Fibroblast of the aortic adventitia (primary cell): ENCODE results near the gene LDLR. TPM values are rescaled to one million over a fixed set of nuclear protein-coding genes. Genes with fewer than 3 reads are reported as not detected.
"Not testable (repeated sequence)": the region's sequence is repeated elsewhere in the genome, so short reads cannot be mapped to it uniquely, and the experiment has no call there.

Experiments used
- DNase-seq: peaks from one replicate; pipeline ENCODE4 v3.0.0-alpha.2; 2010; ENCODE audit warnings: low read depth
- H3K4me3 ChIP-seq: 2 replicates; pipeline ENCODE4 v1.5.1; 2011; ENCODE audit warnings: low read depth, mild to moderate bottlenecking, control low read depth, low read length, moderate library complexity
- total RNA-seq: library from RNA; depleted of rRNA; stranded (reverse); fragments of >200 nt; gene quantifications from 2 replicates; pipeline ENCODE4 v1.2.3, GENCODE V29; 2012; ENCODE audit warnings: low replicate concordance
- TF ChIP-seq, protein P1 (sequence below): IDR thresholded peaks from 2 replicates; pipeline ENCODE4 v1.5.1; 2011; ENCODE audit warnings: mild to moderate bottlenecking, low read length, control low read depth, inconsistent platforms; ENCODE audit not compliant: insufficient read depth

Gene LDLR
- total RNA-seq, 1 donor: 116 TPM

DNA sequence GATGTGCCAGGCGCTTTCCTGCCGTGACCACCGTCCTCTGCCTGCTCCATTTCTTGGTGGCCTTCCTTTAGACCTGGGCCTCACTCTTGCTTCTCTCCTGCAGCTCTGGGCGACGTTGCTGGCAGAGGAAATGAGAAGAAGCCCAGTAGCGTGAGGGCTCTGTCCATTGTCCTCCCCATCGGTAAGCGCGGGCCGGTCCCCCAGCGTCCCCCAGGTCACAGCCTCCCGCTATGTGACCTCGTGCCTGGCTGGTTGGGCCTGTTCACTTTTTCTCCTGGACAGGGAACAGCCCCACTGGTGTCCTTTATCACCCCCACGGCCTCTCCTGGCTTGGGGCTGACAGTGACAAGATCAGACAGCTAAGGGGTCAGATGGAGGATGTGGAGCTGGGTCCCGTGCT is 38.6 kb downstream of the LDLR start:
- TF ChIP-seq, protein P1, sequence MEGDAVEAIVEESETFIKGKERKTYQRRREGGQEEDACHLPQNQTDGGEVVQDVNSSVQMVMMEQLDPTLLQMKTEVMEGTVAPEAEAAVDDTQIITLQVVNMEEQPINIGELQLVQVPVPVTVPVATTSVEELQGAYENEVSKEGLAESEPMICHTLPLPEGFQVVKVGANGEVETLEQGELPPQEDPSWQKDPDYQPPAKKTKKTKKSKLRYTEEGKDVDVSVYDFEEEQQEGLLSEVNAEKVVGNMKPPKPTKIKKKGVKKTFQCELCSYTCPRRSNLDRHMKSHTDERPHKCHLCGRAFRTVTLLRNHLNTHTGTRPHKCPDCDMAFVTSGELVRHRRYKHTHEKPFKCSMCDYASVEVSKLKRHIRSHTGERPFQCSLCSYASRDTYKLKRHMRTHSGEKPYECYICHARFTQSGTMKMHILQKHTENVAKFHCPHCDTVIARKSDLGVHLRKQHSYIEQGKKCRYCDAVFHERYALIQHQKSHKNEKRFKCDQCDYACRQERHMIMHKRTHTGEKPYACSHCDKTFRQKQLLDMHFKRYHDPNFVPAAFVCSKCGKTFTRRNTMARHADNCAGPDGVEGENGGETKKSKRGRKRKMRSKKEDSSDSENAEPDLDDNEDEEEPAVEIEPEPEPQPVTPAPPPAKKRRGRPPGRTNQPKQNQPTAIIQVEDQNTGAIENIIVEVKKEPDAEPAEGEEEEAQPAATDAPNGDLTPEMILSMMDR: no peak
- H3K4me3 ChIP-seq: no peak overlapping the region
- DNase-seq: no peak

DNA sequence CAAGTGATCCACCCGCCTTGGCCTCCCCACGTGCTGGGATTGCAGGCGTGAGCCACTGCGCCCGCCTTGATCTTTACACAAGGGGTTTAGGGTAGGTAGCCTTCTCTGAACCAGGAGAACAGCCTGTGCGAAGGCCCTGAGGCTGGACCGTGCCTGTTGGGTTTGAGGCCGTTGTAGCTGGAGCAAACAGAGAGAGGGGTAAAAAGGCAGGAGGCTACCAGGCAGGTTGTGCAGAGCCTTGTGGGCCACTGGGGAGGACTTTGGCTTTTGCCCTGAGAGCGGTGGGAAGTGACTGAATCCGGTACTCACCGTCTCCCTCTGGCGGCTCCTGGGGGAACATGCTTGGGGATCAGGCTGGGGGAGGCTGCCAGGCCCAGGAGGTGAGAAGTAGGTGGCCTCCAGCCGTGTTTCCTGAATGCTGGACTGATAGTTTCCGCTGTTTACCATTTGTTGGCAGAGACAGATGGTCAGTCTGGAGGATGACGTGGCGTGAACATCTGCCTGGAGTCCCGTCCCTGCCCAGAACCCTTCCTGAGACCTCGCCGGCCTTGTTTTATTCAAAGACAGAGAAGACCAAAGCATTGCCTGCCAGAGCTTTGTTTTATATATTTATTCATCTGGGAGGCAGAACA is 41.7 kb downstream of the LDLR start:
- TF ChIP-seq, protein P1: peak; percentile 95
- H3K4me3 ChIP-seq: no peak overlapping the region
- peak; percentile 63 for DNase-seq

DNA sequence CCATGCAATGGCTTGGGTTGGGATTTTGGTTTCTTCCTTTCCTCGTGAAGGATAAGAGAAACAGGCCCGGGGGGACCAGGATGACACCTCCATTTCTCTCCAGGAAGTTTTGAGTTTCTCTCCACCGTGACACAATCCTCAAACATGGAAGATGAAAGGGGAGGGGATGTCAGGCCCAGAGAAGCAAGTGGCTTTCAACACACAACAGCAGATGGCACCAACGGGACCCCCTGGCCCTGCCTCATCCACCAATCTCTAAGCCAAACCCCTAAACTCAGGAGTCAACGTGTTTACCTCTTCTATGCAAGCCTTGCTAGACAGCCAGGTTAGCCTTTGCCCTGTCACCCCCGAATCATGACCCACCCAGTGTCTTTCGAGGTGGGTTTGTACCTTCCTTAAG is 42.2 kb downstream of the LDLR start:
- no peak overlapping the region for H3K4me3 ChIP-seq
- DNase-seq: no peak
- TF ChIP-seq, protein P1: no peak

DNA sequence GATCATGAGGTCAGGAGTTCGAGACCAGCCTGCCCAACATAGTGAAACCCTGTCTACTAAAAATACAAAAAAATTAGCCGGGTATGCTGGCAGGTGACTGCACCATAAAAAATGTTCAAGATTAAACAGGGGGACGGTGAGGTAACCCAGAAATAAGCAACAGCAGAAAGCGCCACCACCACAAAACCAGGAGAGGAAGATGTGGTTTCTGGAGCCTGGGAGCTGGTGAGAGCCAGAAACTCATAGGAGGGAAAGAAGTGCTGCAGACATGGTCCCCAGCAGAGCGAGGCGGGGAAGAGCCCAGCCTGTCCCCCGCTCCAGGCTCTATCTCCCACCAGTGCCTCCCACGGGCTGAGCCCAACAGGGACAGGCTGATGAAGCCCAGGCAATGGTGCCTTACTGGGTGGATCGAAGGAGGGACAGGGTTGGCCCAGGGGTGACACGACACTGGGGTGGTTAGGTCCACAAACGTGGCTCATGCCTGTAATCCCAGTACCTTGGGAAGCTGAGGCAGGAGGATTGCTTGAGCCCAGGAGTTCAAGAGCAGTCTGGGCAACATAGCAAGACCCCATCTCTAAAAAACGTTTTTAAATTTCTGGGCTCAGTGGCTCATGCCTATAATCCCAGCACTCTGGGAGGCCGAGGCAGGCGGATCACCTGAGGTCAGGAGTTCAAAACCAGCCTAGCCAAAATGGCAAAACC is 47.3 kb downstream of the LDLR start:
- no peak overlapping the region for H3K4me3 ChIP-seq
- DNase-seq: no peak
- TF ChIP-seq, protein P1: no peak

DNA sequence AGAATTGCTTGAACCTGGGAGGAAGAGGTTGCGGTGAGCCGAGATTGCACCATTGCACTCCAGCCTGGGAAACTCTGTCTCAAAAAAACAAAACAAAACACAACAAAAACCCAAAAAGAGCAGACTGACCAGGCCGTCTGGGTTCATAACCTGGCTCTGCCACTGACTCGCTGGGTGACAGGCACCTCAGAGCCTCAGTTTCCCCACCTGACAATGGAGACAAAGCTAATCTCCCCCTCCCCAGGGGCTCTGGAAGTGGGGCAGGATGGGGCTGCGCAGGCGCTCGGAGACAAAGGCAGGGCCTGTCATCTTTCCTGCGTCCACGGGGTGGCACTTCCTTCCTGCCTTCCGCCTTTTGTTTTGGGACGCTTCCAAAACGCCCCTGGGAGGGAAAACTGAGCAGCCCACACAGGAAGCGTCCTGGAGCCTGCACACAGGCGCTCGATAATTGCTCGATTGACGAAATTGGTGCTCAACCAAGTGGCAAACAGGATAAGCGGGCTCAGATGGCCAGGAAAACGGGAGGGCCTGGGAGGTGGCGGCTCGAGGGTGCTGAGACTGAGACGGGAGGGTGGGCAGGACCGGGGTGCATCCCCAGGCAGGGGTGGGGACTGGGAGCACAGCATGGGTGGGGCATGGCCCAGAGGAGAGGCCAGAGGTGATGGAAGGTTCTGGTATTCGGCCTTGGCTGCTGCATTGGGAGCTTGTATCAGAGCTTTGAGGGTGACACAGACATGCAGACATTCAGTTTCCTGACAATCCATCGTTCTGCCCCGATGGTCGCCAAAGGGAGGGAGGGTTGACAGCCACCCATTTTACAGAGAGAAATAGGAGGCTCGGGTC is 48.5 kb downstream of the LDLR start:
- TF ChIP-seq, protein P1: peak; percentile 88
- peak; percentile 95 for DNase-seq
- peak overlapping the region; percentile 22 for H3K4me3 ChIP-seq

DNA sequence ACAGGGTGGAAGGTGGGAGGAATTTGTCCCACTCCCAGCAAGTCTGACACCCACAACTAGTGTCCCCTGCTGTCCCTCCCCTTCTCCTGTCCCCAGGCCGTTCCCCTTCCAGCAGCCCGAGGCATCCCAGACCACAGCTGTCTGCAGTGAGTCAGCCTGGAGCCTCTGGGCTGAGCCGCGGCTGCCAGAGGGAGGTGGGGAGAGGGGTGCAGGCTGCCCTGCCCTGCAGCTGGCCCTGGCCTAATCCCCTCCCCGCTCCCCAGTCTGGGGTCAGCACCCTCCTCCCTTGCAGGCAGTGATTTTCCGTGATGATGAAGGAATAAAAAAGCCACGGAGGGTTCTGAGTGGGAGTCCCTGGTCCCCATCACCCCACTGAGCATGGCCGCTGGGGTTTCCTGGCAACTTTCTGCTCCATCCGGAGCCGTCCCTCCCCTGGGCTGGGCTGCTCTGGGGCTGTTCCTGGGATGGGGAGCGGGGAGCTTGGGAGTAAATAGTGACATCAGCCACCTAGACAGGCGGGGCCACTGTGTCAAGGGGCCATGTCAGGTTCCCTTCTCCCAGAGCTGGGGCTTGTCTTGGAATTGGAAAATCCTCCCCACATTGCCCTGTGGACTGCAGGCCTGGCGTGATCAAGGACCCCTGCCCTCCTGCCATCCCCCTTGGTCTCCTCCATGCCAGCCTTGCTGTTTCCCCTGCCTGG is 49.5 kb downstream of the LDLR start:
- peak; percentile 77 for DNase-seq
- peak overlapping the region; percentile 35 for H3K4me3 ChIP-seq
- TF ChIP-seq, protein P1: no peak

DNA sequence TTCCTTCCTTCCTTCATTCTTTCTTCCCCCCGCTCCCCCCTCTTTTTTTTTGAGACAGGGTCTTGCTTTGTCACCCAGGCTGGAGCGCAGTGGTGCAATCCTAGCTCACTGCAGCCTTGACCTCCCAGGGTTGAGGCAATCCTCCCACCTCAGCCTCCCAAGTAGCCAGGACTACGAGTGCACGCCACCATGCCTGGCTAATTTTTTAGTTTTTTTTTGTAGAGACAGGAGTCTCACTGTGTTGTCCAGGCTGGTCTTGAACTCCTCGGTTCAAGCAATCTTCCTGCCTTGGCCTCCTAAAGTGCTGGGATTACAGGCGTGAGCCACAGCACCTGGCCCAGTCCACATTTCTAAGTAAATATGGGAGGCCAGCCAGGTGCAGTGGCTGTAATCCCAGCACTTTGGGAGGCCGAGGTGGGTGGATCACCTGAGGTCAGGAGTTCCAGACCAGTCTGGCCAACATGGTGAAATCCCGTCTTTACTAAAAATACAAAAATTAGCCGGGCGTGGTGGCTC is 50.8 kb downstream of the LDLR start:
- DNase-seq, H3K4me3 ChIP-seq: not testable (repeated sequence)
